GM18861 (cell line): Measurements from ENCODE around the gene BICD1.
"Not testable (repeated sequence)": the region's sequence is repeated elsewhere in the genome, so short reads cannot be mapped to it uniquely, and the experiment has no call there.

Experiments used
- ATAC-seq: cut with Tn5 transposase; IDR thresholded peaks from one replicate; pipeline ENCODE4 v1.9.1; 2021; ENCODE audit not compliant: unreplicated experiment

The BICD1 gene

DNA sequence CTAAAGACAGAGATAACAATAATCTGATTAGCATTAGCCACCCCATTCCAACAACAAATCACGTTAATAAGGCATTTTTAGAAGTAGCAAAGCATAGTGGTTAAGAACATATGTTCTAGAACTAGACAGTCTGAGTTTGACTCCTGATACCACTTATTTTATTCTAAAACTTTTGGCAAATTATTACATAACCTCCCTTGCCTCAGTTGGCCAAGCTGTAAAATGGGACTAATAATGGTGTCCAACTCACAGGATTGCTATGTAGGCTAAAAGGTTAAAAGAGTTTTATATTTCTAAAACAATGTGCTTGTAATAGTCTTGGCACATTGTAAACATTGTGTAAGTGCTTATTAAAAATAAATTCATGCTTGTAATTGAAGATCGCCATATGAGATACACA is 168.0 kb downstream of the BICD1 start:
- no peak for ATAC-seq

DNA sequence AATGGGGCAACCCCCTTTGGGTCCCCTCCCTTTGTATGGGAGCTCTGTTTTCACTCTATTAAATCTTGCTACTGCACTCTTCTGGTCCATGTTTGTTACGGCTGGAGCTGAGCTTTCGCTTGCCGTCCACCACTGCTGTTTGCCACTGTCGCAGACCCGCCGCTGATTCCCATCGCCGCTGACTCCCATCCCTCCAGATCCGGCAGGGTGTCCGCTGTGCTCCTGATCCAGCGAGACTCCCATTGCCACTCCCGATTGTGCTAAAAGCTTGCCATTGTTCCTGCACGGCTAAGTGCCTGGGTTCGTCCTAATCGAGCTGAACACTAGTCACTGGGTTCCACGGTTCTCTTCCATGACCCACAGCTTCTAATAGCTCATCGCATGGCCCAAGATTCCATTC is 168.9 kb downstream of the BICD1 start:
- ATAC-seq = not testable (repeated sequence)

DNA sequence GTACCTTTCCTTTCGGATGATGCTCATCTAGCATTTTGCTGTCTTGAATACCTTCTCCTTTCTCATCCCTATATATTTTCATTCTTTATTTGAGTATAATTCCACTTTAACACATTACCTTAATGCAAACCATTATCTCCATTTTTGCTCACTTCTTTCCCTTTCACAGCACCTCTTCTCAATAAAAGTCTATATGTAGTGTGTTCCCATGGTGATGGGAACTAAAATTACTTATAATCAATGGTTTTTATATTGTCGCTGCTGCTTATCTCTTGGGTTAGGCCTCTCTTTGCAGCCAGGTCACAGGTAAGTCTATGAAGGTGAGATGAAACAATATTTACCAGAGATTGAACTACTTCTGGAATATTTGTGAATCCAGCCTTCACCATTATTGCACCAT is 171.1 kb downstream of the BICD1 start:
- no peak for ATAC-seq

DNA sequence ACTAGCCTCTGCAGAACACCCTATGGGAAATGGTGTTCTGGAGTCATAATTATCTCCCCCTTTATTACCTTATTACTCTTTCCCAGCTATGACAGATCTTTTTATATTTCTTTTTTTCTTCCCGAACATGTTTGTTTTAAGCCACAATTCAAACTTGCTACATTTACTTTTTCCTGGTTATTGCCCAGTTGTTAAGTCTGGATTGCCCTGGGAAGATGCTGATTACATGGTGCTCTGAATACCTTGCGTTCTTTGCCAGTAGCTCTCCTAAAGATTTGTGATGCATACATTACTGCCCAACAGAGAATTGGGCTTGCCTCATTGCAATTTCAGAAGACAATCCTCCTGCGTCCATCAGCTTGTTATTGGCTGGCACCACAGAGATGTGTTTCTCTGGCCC is 174.5 kb downstream of the BICD1 start:
- ATAC-seq = no peak

DNA sequence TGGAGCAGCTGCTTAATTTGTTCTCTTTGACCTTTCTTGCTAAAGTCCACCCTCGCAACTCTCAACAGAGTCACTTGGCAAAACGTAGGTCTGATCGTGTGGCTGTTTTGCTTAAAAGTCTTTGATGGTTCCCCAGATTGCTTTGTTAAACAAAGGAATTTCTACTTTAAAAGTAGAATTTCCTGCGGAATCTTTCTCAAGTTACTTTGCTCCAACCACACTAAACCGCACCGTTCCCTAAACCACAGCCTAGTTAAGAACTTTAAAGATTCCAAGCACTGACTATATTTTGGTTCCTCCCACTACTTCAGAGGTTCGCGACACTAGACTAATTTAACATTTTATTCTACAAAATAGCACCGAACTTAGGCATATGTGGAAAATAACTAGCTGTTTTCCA is 177.9 kb downstream of the BICD1 start:
- no peak for ATAC-seq

DNA sequence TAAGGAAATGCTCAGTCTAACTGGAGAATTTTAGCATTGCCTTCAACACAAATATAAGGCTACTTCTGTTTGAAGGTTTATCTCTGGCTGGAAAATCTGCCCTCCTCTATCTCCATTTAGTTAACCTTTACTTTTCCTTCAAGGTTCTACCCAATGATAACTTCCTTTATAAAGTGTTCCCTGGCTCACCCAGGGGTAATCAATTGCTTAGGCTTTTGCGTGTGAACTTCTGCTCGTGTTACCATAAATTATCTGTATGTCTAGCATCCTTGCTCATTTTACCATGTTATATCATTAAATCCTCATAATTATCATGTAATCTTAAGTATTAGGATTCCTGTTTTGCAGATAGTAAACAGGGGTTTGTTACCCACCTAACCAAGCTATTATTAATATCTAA is 178.4 kb downstream of the BICD1 start:
- no peak for ATAC-seq

DNA sequence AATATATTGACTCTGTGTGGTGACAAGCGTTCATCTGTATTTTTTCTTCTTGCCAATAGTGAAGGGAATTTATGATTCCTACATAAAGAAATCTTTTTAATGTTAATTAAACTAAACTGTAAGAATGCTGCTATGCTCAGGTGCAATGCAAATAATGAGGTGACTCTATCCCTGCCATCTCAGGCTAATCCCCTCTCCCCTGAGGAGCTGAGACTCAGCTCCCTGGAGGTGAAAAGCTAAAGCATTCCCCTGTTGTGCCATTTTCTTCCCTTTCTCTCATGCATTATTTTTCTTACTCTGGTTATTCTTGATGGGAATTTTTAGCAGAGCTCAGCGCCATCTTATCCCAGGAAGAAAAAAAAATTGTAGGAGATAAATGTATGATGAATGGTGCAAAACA is 178.8 kb downstream of the BICD1 start:
- no peak for ATAC-seq

DNA sequence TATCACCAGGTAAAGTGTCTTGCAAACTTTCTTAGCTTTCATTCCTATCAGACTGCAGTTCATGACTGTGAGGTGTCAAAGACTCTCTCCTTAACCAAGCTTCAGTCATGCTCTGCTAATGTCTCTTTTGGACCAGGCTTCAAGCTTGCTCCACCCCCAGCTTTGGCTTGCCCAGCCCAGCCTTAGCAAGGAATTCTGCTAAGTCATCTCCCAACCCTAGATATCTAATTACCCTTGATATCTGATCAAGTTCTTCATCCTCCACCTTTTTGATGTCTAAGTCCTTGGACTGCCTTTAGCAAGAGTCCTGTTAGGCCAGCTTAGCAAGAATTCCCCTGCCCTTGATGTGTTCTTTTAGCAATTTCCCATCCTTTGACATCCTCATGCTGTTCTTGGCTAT is 183.8 kb downstream of the BICD1 start:
- ATAC-seq = no peak

DNA sequence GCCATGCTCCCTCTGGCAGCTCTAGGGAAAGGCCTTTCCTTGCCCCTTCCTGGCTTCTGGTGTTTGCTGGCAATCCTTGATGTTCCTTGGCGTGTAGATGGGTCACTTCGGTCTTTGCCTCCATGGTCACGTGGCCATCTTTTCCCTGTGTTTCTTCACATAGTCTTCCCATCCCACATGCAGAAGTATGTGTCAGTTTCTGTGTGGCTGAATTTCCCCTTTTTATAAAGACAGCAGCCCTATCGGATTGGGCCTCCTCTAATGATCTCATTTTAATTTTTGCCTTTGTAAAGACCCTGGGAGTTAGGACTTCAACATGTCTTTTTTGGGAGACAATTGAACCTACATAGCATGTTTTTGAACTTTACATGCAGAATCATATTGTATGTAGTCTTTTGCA is 185.5 kb downstream of the BICD1 start:
- ATAC-seq = no peak

DNA sequence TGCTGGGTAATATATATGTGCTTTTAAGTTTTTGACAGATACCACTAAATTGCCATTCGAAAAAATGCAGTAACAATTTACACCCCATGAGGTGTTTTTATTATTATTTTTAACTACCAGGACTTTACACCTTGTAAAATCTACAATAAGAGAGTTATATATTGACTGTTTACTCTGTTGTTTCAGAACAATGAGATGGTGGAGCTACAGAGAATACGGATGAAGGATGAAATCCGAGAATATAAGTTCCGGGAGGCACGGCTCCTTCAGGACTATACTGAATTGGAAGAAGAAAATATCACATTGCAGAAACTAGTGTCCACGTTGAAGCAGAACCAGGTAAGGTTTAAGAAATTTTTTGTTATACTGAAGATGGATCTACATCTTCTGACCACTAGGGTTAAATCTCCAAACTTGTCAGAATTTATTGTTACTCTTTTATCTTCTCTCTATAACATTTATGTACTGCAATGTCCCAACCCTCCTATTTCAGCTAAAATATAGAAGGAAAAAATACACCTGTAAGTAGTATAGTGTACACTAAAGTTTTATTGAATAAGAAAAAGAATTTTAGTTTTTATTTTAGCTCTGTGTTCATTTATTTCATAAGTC is 187.3 kb downstream of the BICD1 start:
- no peak for ATAC-seq

DNA sequence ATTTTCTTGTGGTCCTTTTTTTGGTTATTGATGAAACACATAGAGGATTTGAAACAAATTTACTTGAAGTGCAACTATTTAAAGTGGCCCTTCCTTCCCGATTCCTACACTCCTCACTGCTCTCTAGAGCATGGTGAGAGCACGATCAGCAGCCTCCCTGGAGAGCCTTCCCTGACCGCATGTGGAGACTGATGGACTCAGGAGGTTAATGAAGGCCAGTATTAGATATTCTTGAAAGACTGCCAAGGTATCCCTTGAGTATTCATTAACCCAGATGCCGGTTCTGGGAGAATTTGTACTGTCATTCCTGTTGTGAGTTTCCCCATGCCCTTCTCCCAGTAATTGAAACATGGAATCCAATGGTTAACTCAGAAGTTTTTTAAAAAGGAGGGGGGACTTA is 189.9 kb downstream of the BICD1 start:
- ATAC-seq = no peak

DNA sequence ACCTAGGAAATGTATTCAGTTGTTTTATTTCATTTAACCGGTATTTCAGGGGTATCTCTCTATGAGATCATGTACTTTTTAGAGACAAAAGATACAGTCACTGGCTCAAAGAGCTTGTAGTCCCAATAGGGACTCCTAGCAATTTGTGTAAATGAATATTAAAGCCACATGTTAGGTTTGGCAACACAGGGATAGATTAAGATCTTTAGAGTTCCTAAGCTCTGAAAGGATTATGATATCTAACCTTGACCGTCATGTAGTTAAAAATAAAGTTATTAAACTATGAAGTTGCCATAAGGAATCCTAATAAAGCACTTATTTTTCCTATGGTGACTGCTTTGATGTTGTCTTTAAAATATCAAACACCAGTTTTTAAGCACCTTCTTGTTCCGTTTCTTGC is 192.3 kb downstream of the BICD1 start:
- no peak for ATAC-seq

DNA sequence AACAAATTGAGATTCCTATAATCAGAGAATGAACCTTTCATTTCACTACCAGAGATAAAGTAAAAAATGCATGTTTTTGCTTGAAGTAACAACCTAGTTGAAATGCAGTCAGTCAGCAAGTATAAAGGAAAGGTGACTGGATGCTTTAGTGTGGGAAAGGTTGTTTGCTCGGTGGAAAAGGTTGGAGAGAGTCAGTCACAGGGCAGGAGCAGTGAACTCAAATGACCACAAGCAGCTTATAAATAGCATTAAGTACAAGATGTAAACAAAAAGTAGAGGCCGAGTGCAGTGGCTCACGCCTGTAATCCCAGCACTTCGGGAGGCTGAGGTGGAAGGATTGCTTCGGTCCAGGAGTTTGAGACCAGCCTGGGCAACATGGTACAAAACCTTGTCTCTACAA is 194.6 kb downstream of the BICD1 start:
- no peak for ATAC-seq

DNA sequence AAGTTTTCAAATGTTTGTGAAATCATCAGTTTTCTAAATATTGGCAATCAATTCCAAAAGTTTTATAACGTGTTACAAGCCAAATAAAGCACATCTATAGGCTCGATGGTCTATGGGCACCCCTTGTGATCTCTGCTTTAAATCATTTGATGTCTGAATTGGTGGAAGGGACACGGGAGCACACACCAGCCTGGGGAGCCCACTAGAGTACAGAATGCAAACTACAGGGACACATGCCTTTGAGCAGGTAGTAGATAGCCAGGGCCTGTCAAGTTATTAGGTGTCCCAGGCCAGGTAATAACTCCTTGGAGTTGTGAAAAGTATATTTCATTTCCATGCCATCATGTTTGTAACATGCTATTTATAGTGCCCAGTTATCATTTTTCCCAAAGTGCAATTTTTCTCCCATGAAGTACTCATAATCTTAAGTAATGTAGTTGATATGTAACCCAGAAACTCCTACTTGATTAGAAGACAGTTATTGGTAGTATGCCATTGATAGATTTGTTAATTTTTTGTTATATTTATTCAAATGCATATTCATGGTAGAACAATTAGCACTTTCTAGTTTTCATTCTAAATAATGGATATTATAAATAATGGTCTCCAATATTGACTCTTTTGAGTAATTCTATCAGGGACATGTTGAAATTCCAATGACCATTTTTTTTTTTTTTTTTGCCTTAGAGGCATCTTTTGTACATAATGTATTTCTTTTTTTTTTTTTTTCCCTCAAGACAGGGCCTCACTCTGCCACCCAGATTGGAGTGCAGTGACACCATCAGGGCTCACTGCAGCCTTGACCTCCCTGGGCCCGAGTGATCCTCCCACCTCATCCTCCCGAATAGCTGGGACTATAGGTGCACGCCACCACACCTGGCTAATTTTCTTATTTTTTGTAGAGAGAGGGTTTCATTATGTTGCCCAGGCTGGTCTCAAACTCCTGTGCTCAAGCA is 195.8 kb downstream of the BICD1 start:
- peak; percentile 69 for ATAC-seq

DNA sequence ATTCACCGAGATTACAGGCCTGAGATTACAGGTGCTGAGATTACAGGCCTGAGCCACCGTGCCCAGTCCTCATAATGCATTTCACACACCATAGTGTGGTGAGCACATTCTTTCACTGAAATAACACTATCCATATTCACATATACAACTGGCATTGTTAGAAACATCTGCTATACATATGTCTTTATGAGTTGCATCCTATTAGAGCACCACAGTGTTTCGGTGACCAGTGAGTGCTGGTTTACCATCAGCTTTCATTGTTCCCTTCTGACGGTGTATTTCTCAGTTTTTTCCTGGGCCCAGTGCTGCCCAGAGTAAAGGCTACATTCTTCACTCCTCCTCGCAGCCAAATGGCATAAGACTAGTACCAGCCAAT is 196.5 kb downstream of the BICD1 start:
- no peak for ATAC-seq

DNA sequence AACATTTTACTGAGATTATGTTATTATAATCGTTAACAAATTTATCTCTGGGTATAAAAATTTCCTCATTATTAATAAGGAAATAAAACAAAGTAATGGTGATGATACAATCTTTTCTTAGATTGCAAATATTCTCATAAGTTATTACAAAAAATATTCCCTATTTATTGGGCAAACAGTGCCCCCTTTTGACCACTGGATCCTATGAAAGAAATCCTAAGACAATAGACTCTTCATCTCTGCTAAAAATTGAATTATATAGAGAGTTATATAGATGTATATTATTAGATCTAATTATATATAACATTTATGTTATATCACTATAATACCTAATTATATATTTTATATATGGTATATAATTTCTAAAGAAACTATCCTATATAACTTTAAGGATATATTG is 198.5 kb downstream of the BICD1 start:
- no peak for ATAC-seq

DNA sequence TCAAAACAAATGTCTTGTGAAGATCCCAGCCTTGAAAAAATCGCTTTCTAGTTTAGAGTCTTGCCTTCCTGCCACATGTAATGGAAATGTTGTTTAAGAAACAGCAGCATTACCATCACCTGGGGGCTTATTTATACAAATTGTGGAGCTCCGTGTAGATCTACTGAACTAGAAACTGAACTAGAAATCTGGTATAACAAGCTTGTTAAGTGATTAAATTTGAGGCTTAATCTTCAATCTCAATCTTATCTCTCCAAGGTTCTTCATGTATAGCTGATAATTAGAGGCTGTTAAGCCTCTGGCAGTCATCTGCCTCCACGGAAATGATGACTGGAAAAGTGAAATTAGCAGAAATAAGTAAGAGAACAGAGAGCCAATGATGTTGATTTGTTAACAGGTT is 200.7 kb downstream of the BICD1 start:
- no peak for ATAC-seq

DNA sequence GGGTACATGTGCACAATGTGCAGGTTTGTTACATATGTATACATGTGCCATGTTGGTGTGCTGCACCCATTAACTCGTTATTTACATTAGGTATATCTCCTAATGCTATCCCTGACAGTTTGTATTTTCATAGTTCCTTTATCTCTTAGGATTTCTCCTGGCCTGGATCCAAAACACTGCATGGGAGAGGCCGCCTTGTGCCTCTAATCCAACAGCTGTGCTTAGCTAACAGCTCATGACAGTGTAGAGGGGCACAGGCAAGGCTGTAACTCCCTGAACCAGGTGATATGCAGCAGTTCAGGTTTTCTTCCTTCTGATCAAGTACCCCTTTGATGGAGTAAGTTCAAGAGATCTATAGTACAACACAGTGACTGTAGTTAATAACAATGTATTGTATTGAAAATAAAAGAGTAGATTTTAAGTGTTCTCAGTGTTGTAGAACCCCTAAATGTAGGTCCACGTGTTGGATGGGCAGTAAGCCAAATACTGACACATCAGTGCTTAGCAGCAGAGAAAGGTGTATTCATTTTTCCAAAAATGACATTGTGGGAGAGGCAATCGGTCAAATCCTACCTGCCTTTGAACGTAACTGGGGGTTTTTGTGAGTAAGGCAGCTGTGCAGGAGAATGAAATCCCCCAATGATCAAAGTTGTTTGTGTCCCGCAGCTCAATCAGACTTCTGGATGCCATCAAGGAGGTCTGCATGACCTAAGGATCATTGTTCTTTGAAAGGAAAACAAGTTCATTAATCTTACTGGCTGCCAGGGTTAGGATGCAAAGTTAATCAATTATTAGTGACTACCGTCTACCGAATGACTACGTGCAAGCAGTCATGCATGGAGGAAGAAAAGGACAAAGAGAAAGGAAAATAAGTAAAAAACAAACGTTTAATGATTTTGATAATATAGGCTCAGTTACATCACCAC is 203.4 kb downstream of the BICD1 start:
- no peak for ATAC-seq

DNA sequence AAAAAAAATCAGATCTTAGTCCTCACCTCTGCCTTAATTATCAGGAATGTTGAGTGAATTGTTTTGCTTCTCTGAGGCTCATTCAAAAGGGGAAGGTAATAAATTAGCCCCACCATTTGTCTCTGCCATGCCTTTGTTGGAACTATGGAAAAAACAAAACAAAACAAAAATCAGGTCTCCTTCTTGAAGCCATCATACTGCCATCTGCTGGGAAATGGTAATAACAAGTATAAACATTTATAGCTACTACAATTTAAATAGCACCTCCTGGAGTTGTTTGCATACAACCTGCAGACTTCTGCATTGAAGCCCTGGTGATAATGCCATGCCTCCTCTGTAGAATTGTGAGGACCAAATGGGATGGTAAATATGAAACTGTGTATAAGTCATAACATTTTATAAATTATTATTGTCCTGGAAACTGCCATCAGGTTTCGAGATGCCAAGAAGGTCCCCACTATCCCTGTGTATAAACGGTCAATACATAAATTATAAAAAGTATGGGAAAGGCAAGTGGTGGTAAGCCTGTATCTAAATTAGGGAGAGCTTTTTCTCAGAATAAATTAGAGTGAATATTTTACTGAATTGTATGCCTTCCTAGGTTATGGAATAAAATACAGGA is 205.5 kb downstream of the BICD1 start:
- no peak for ATAC-seq

DNA sequence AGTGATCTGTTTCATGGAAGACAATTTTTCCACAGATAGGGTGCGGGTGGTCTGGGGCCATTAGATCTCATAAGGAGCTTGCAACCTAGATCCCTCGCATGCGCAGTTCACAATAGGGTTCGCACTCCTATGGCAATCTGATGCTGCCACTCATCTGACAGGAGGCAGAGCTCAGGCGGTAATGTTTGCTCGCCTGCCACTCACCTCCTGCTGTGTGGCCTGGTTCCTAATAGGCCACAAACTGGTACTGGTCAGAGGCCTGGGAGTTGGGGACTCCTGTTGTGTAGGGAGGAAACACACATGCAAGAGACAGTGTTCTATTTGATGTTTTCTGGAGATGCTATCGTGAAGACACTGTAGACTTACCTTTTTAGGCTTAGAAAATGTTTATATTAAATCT is 215.7 kb downstream of the BICD1 start:
- ATAC-seq = no peak

DNA sequence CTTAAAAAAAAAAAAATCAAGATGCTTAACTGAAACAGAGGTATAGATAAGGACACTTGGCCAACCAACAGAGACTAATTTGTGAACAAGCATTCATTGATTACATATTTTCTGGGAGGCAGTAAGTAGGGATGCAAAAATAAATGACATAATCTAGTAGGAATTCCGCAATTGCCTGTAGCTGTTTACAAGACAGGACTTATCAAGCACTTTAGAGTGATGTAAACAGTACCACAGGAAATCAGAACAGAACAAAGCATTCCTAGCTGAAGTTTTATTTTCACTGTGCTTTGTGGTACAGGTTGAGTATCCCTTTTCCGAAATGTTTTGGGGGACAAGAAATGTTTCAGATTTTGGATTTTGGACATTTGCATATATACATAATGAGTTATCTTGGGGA is 224.5 kb downstream of the BICD1 start:
- ATAC-seq = no peak
